ENCODE data around the gene C16orf92.
"Not testable (repeated sequence)": the region's sequence is repeated elsewhere in the genome, so short reads cannot be mapped to it uniquely, and the experiment has no call there.

C16orf92 gene

GRCh38 chr16:30017277-30017656 is 5.7 kb upstream of the C16orf92 start:
- Histone ChIP-seq H3K23ac (ENCODE audit: low read length) (no peak overlapping the region), H2BK15ac (replicated peaks; ENCODE audit: low read depth) (no peak overlapping the region), H3K9ac (ENCODE audit: low read length) (no peak overlapping the region), H2BK5ac (ENCODE audit: low read length) (no peak overlapping the region), H3K18ac (ENCODE audit: low read length) (no peak overlapping the region), H3K4me2 (ENCODE audit: low read length) (no peak overlapping the region), H2BK120ac (ENCODE audit: low read depth, low read length) (no peak overlapping the region), H3K27ac (ENCODE audit: low read depth, low read length) (no peak overlapping the region), H4K5ac (ENCODE audit: low read length) (no peak overlapping the region), H3K79me2 (ENCODE audit: control insufficient read depth, insufficient read depth, low read length) (no peaks in the 10 kb centered on the region), H3K4me3 (ENCODE audit: low read length) (no peak overlapping the region), H3K56ac (ENCODE audit: low read length) (no peak overlapping the region), H3K36me3 (ENCODE audit: control insufficient read depth, insufficient read depth, low read length) (no peaks in the 10 kb centered on the region), H3K79me1 (ENCODE audit: low read length) (no peaks in the 10 kb centered on the region), H2AK5ac (ENCODE audit: low read length) (no peak overlapping the region), H3K27me3 (ENCODE audit: insufficient read depth, low read length, poor library complexity) (no peaks in the 10 kb centered on the region), H3K4ac (ENCODE audit: low read depth, low read length) (no peak overlapping the region), H3K4me1 (ENCODE audit: control insufficient read depth, low read depth, low read length) (no peaks in the 10 kb centered on the region), H4K8ac (ENCODE audit: low read depth, low read length) (no peak overlapping the region)
- no peak for DNase-seq
- no CpG with 5 or more reads among the region's 2 CpGs for WGBS (ENCODE audit: extremely low coverage, insufficient coverage, low lambda C conversion rate)

GRCh38 chr16:30017937-30018336 is 5.1 kb upstream of the C16orf92 start:
- not testable (repeated sequence) for H3K4me2 ChIP-seq (ENCODE audit: low read length); DNase-seq; H2BK15ac ChIP-seq (replicated peaks; ENCODE audit: low read depth); H3K23ac ChIP-seq (ENCODE audit: low read length); H2AK5ac ChIP-seq (ENCODE audit: low read length); H3K56ac ChIP-seq (ENCODE audit: low read length); H3K4me1 ChIP-seq (ENCODE audit: control insufficient read depth, low read depth, low read length); H4K5ac ChIP-seq (ENCODE audit: low read length); H3K36me3 ChIP-seq (ENCODE audit: control insufficient read depth, insufficient read depth, low read length); H3K4ac ChIP-seq (ENCODE audit: low read depth, low read length); H3K18ac ChIP-seq (ENCODE audit: low read length); H3K4me3 ChIP-seq (ENCODE audit: low read length); H3K9ac ChIP-seq (ENCODE audit: low read length); H3K79me1 ChIP-seq (ENCODE audit: low read length); H2BK5ac ChIP-seq (ENCODE audit: low read length); H2BK120ac ChIP-seq (ENCODE audit: low read depth, low read length); H4K8ac ChIP-seq (ENCODE audit: low read depth, low read length); H3K27me3 ChIP-seq (ENCODE audit: insufficient read depth, low read length, poor library complexity); H3K79me2 ChIP-seq (ENCODE audit: control insufficient read depth, insufficient read depth, low read length); H3K27ac ChIP-seq (ENCODE audit: low read depth, low read length)
- no CpG with 5 or more reads among the region's 4 CpGs for WGBS (ENCODE audit: extremely low coverage, insufficient coverage, low lambda C conversion rate)

DNA sequence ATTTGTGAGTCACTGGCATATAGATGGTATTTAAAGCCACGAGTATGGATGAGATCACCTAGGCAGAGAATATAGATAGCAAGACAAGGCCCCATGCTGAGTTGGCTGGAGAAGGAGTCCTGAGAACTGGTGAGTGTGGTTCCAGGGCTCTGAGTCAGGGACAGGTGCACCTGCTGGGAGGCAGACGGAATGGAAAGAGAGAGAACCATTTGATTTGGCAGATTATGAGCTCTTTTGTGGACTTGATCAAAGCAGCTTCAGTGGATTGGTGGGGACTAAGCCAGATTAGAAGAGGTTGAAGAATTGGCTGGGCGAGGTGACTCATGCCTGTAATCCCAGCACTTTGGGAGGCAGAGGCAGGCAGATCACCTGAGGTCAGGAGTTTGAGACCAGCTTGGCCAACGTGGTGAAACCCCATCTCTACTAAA is 4.3 kb upstream of the C16orf92 start:
- Histone ChIP-seq H2BK15ac (replicated peaks; ENCODE audit: low read depth) (no peak overlapping the region), H4K5ac (ENCODE audit: low read length) (no peak overlapping the region), H3K4ac (ENCODE audit: low read depth, low read length) (no peak overlapping the region), H2BK120ac (ENCODE audit: low read depth, low read length) (no peak overlapping the region), H3K79me2 (ENCODE audit: control insufficient read depth, insufficient read depth, low read length) (no peaks in the 10 kb centered on the region), H3K27me3 (ENCODE audit: insufficient read depth, low read length, poor library complexity) (no peaks in the 10 kb centered on the region), H2AK5ac (ENCODE audit: low read length) (no peak overlapping the region), H3K56ac (ENCODE audit: low read length) (no peak overlapping the region), H3K23ac (ENCODE audit: low read length) (no peak overlapping the region), H3K18ac (ENCODE audit: low read length) (no peak overlapping the region), H3K4me1 (ENCODE audit: control insufficient read depth, low read depth, low read length) (no peaks in the 10 kb centered on the region), H3K4me3 (ENCODE audit: low read length) (no peak overlapping the region), H4K8ac (ENCODE audit: low read depth, low read length) (no peak overlapping the region), H3K27ac (ENCODE audit: low read depth, low read length) (no peak overlapping the region), H2BK5ac (ENCODE audit: low read length) (no peak overlapping the region), H3K79me1 (ENCODE audit: low read length) (no peaks in the 10 kb centered on the region), H3K9ac (ENCODE audit: low read length) (no peak overlapping the region), H3K36me3 (ENCODE audit: control insufficient read depth, insufficient read depth, low read length) (no peaks in the 10 kb centered on the region), H3K4me2 (ENCODE audit: low read length) (no peak overlapping the region)
- DNase-seq, result peak; percentile 39
- no CpG with 5 or more reads among the region's 4 CpGs for WGBS (ENCODE audit: extremely low coverage, insufficient coverage, low lambda C conversion rate)

- Histone ChIP-seq H2AK5ac (ENCODE audit: low read length) (no peak overlapping the region), H3K27me3 (ENCODE audit: insufficient read depth, low read length, poor library complexity) (no peaks in the 10 kb centered on the region), H3K23ac (ENCODE audit: low read length) (no peak overlapping the region), H2BK5ac (ENCODE audit: low read length) (no peak overlapping the region), H4K5ac (ENCODE audit: low read length) (no peak overlapping the region), H3K4me2 (ENCODE audit: low read length) (no peak overlapping the region), H3K18ac (ENCODE audit: low read length) (no peak overlapping the region), H3K79me1 (ENCODE audit: low read length) (no peaks in the 10 kb centered on the region), H3K27ac (ENCODE audit: low read depth, low read length) (no peak overlapping the region), H3K4me1 (ENCODE audit: control insufficient read depth, low read depth, low read length) (no peaks in the 10 kb centered on the region), H2BK120ac (ENCODE audit: low read depth, low read length) (no peak overlapping the region), H3K36me3 (ENCODE audit: control insufficient read depth, insufficient read depth, low read length) (no peaks in the 10 kb centered on the region), H3K4ac (ENCODE audit: low read depth, low read length) (no peak overlapping the region), H3K79me2 (ENCODE audit: control insufficient read depth, insufficient read depth, low read length) (no peaks in the 10 kb centered on the region), H3K4me3 (ENCODE audit: low read length) (no peak overlapping the region), H3K9ac (ENCODE audit: low read length) (no peak overlapping the region), H2BK15ac (replicated peaks; ENCODE audit: low read depth) (no peak overlapping the region), H3K56ac (ENCODE audit: low read length) (no peak overlapping the region), H4K8ac (ENCODE audit: low read depth, low read length) (no peak overlapping the region)
- DNase-seq, result no peak
- no CpG with 5 or more reads among the region's 11 CpGs for WGBS (ENCODE audit: extremely low coverage, insufficient coverage, low lambda C conversion rate)
Measured at GRCh38 chr16:30023586-30023985, 588 bp downstream of the C16orf92 start.

GRCh38 chr16:30024451-30024850 is 1.5 kb downstream of the C16orf92 start:
- H3K4me1 ChIP-seq (ENCODE audit: control insufficient read depth, low read depth, low read length), result no peaks in the 10 kb centered on the region
- no peak overlapping the region for H2BK120ac ChIP-seq (ENCODE audit: low read depth, low read length)
- H3K27ac ChIP-seq (ENCODE audit: low read depth, low read length), result no peak overlapping the region
- H3K56ac ChIP-seq (ENCODE audit: low read length), result no peak overlapping the region
- no peaks in the 10 kb centered on the region for H3K79me1 ChIP-seq (ENCODE audit: low read length)
- H4K5ac ChIP-seq (ENCODE audit: low read length), result no peak overlapping the region
- H3K18ac ChIP-seq (ENCODE audit: low read length), result no peak overlapping the region
- no peak overlapping the region for H4K8ac ChIP-seq (ENCODE audit: low read depth, low read length)
- no peaks in the 10 kb centered on the region for H3K36me3 ChIP-seq (ENCODE audit: control insufficient read depth, insufficient read depth, low read length)
- no peak overlapping the region for H3K9ac ChIP-seq (ENCODE audit: low read length)
- H3K27me3 ChIP-seq (ENCODE audit: insufficient read depth, low read length, poor library complexity), result no peaks in the 10 kb centered on the region
- H2BK5ac ChIP-seq (ENCODE audit: low read length), result no peak overlapping the region
- WGBS (ENCODE audit: extremely low coverage, insufficient coverage, low lambda C conversion rate), result no CpG with 5 or more reads among the region's 16 CpGs
- H3K4me2 ChIP-seq (ENCODE audit: low read length), result no peak overlapping the region
- H3K4me3 ChIP-seq (ENCODE audit: low read length), result no peak overlapping the region
- H2AK5ac ChIP-seq (ENCODE audit: low read length), result no peak overlapping the region
- no peak for DNase-seq
- H3K23ac ChIP-seq (ENCODE audit: low read length), result no peak overlapping the region
- H2BK15ac ChIP-seq (replicated peaks; ENCODE audit: low read depth), result no peak overlapping the region
- no peak overlapping the region for H3K4ac ChIP-seq (ENCODE audit: low read depth, low read length)
- H3K79me2 ChIP-seq (ENCODE audit: control insufficient read depth, insufficient read depth, low read length), result no peaks in the 10 kb centered on the region

- Histone ChIP-seq H3K36me3 (ENCODE audit: control insufficient read depth, insufficient read depth, low read length) (no peaks in the 10 kb centered on the region), H3K27me3 (ENCODE audit: insufficient read depth, low read length, poor library complexity) (no peaks in the 10 kb centered on the region), H3K9ac (ENCODE audit: low read length) (no peak overlapping the region), H3K4me1 (ENCODE audit: control insufficient read depth, low read depth, low read length) (no peaks in the 10 kb centered on the region), H3K23ac (ENCODE audit: low read length) (no peak overlapping the region), H3K56ac (ENCODE audit: low read length) (no peak overlapping the region), H3K18ac (ENCODE audit: low read length) (no peak overlapping the region), H2BK15ac (replicated peaks; ENCODE audit: low read depth) (no peak overlapping the region), H3K79me1 (ENCODE audit: low read length) (no peaks in the 10 kb centered on the region), H3K79me2 (ENCODE audit: control insufficient read depth, insufficient read depth, low read length) (no peaks in the 10 kb centered on the region), H4K8ac (ENCODE audit: low read depth, low read length) (no peak overlapping the region), H3K4ac (ENCODE audit: low read depth, low read length) (no peak overlapping the region), H3K4me3 (ENCODE audit: low read length) (no peak overlapping the region), H2BK120ac (ENCODE audit: low read depth, low read length) (no peak overlapping the region), H2AK5ac (ENCODE audit: low read length) (no peak overlapping the region), H2BK5ac (ENCODE audit: low read length) (no peak overlapping the region), H3K27ac (ENCODE audit: low read depth, low read length) (no peak overlapping the region), H4K5ac (ENCODE audit: low read length) (no peak overlapping the region), H3K4me2 (ENCODE audit: low read length) (no peak overlapping the region)
- no CpG with 5 or more reads among the region's 20 CpGs for WGBS (ENCODE audit: extremely low coverage, insufficient coverage, low lambda C conversion rate)
- DNase-seq, result no peak
Measured at GRCh38 chr16:30025156-30025555, 2.2 kb downstream of the C16orf92 start.
